Vagina (tissue), 2 donors: Measurements from ENCODE around the gene FCRL5. TPM values are rescaled to one million over a fixed set of nuclear protein-coding genes. Genes with fewer than 3 reads are reported as not detected.

ENCODE experiments used
- DNase-seq, 2 donors: peaks; one replicate each; pipeline ENCODE4 v3.0.0-alpha.2; 2017; ENCODE audit errors: extremely low spot score in 2 of 2
- H3K27ac ChIP-seq: fragments of 200-600 bp; sonication (generic); one replicate; pipeline ENCODE4 v1.5.1; 2019
- H3K27me3 ChIP-seq: fragments of 200-600 bp; sonication (generic); one replicate; pipeline ENCODE4 v1.5.1; 2019
- H3K36me3 ChIP-seq, 2 donors: fragments of 200-600 bp; sonication (generic); one replicate each; pipeline ENCODE4 v1.5.1; 2017 to 2019
- H3K4me1 ChIP-seq: fragments of 200-600 bp; sonication (generic); one replicate; pipeline ENCODE4 v1.5.1; 2019
- H3K4me3 ChIP-seq, 2 donors: fragments of 200-600 bp; sonication (generic); 1 replicate in 1 of 2; 2 replicates in 1 of 2; pipeline ENCODE4 v1.5.1; 2016 to 2019
- H3K9me3 ChIP-seq: fragments of 200-600 bp; sonication (generic); one replicate; pipeline ENCODE4 v1.5.1; 2019
- CTCF ChIP-seq, 3 experiments: fragments of 450-650 bp in 2 of 3; fragments of 200-600 bp in 1 of 3; sonication (generic) in 1 of 3; IDR thresholded peaks; one replicate each; pipeline ENCODE4 v1.5.1; 2017 to 2019; ENCODE audit warnings: antibody characterized with exemption in 3 of 3, mild to moderate bottlenecking in 2 of 3, moderate library complexity in 2 of 3
- POLR2A ChIP-seq, 2 donors: fragments of 450-650 bp; IDR thresholded peaks; one replicate each; pipeline ENCODE4 v1.6.1; 2017; ENCODE audit warnings: antibody characterized with exemption in 2 of 2, mild to moderate bottlenecking in 2 of 2, moderate library complexity in 2 of 2
- POLR2AphosphoS5 ChIP-seq, 2 donors: sonication (generic); formaldehyde crosslinking; IDR thresholded peaks; one replicate each; pipeline ENCODE4 v1.9.0; 2017; ENCODE audit warnings: antibody characterized with exemption in 2 of 2, mild to moderate bottlenecking in 2 of 2, low read depth in 1 of 2; ENCODE audit not compliant: insufficient read depth in 1 of 2
- intact Hi-C: fragments of 100-400 bp; cut with DNase I; formaldehyde crosslinking; loops from one replicate; pipeline ENCODE4 v1.15.1; 2023
- total RNA-seq: library from RNA; depleted of rRNA; stranded (reverse); fragments of >200 nt; gene quantifications from one replicate; pipeline ENCODE4 v1.2.3, GENCODE V29; 2016

FCRL5 gene
- total RNA-seq, 1 donor from 2014 or later: 0.49 TPM

GRCh38 chr1:157478030-157478429 lies 74.3 kb downstream of the FCRL5 start:
- intact Hi-C loops: no loop called here

GRCh38 chr1:157477419-157477818 lies 74.9 kb downstream of the FCRL5 start:
- Histone ChIP-seq H3K4me1 (no peaks in the 10 kb centered on the region), H3K9me3 (no peaks in the 10 kb centered on the region), H3K36me3 (no peaks in the 10 kb centered on the region), H3K4me3 (no peak overlapping the region), H3K27ac (no peak overlapping the region), H3K27me3 (no peaks in the 10 kb centered on the region)
- TF ChIP-seq CTCF (IDR thresholded peaks at IDR 0.05) (no peak), POLR2AphosphoS5 (IDR thresholded peaks at IDR 0.05; ENCODE audit: insufficient read depth in 1 of 2, low read depth in 1 of 2) (no peak)
- intact Hi-C loops: no loop called here
- no peak for DNase-seq

More at GRCh38 chr1:157478030-157478429, 74.3 kb downstream of the FCRL5 start:
- no peaks in the 10 kb centered on the region for H3K4me1 ChIP-seq
- H3K36me3 ChIP-seq: no peaks in the 10 kb centered on the region
- H3K27ac ChIP-seq: no peak overlapping the region
- no peak for DNase-seq
- no peaks in the 10 kb centered on the region for H3K27me3 ChIP-seq
- H3K4me3 ChIP-seq: no peak overlapping the region
- TF ChIP-seq POLR2AphosphoS5 (IDR thresholded peaks at IDR 0.05; ENCODE audit: insufficient read depth in 1 of 2, low read depth in 1 of 2): no peak
- no peak for TF ChIP-seq POLR2A (IDR thresholded peaks at IDR 0.05)
- TF ChIP-seq CTCF (IDR thresholded peaks at IDR 0.05): no peak
- H3K9me3 ChIP-seq: no peaks in the 10 kb centered on the region

GRCh38 chr1:157472959-157473358 lies 79.4 kb downstream of the FCRL5 start:
- no peaks in the 10 kb centered on the region for H3K27me3 ChIP-seq
- intact Hi-C loops: no loop called here
- H3K27ac ChIP-seq: no peak overlapping the region
- H3K9me3 ChIP-seq: no peaks in the 10 kb centered on the region
- no peaks in the 10 kb centered on the region for H3K36me3 ChIP-seq
- no peaks in the 10 kb centered on the region for H3K4me1 ChIP-seq
- TF ChIP-seq POLR2A (IDR thresholded peaks at IDR 0.05) (no peak), POLR2AphosphoS5 (IDR thresholded peaks at IDR 0.05; ENCODE audit: insufficient read depth in 1 of 2, low read depth in 1 of 2) (no peak), CTCF (IDR thresholded peaks at IDR 0.05) (no peak)
- no peak for DNase-seq
- H3K4me3 ChIP-seq: no peak overlapping the region

GRCh38 chr1:157472056-157472701 lies 80.1 kb downstream of the FCRL5 start:
- no peak for TF ChIP-seq CTCF (IDR thresholded peaks at IDR 0.05)
- TF ChIP-seq POLR2A (IDR thresholded peaks at IDR 0.05): no peak
- TF ChIP-seq POLR2AphosphoS5 (IDR thresholded peaks at IDR 0.05; ENCODE audit: insufficient read depth in 1 of 2, low read depth in 1 of 2): no peak
- Histone ChIP-seq H3K27me3 (no peaks in the 10 kb centered on the region), H3K36me3 (no peaks in the 10 kb centered on the region), H3K4me1 (no peaks in the 10 kb centered on the region), H3K4me3 (no peak overlapping the region), H3K27ac (no peak overlapping the region), H3K9me3 (no peaks in the 10 kb centered on the region)
- intact Hi-C loops: no loop called here
- no peak for DNase-seq

GRCh38 chr1:157471531-157471930 lies 80.8 kb downstream of the FCRL5 start:
- no peaks in the 10 kb centered on the region for H3K9me3 ChIP-seq
- no peak for DNase-seq
- no peak overlapping the region for H3K27ac ChIP-seq
- H3K27me3 ChIP-seq: no peaks in the 10 kb centered on the region
- TF ChIP-seq POLR2A (IDR thresholded peaks at IDR 0.05) (no peak), POLR2AphosphoS5 (IDR thresholded peaks at IDR 0.05; ENCODE audit: insufficient read depth in 1 of 2, low read depth in 1 of 2) (no peak), CTCF (IDR thresholded peaks at IDR 0.05) (no peak)
- H3K4me3 ChIP-seq: no peak overlapping the region
- intact Hi-C loops: no loop called here
- no peaks in the 10 kb centered on the region for H3K36me3 ChIP-seq
- H3K4me1 ChIP-seq: no peaks in the 10 kb centered on the region
